GM12878 (cell line): ENCODE measurements around the gene SLA2. TPM values are rescaled to one million over a fixed set of nuclear protein-coding genes. Genes with fewer than 3 reads are reported as not detected.

Experiments used
- ATAC-seq: fragments of 200-7000 bp; cut with Tn5 transposase; 3 replicates; pipeline ENCODE4 v1.9.1; 2020; ENCODE audit warnings: mild to moderate bottlenecking, moderate library complexity
- BruUV-seq: library from RNA; stranded (reverse); fragments of 400-500 nt; replicated peaks from 2 replicates; lab custom pipeline; 2021; lab: Mats Ljungman, UMichigan
- CTCF ChIA-PET: fragments of 300-600 bp; sonication (Branson Sonifier 250); formaldehyde crosslinking; extraction: SDS; loops from one replicate; lab custom pipeline; 2021; ENCODE audit warnings: inconsistent platforms; lab: Yijun Ruan, JAX
- POLR2A ChIA-PET: fragments of 350-600 bp; formaldehyde crosslinking; extraction: SDS; loops from one replicate; lab custom pipeline; 2021; ENCODE audit warnings: inconsistent platforms; lab: Charles Lee
- RAD21 ChIA-PET: fragments of 300-600 bp; sonication (Branson Sonifier 250); formaldehyde crosslinking; loops from one replicate; lab custom pipeline; 2023; ENCODE audit warnings: antibody characterized with exemption; ENCODE audit not compliant: unreplicated experiment; lab: Charles Lee
- SMC1A ChIA-PET: fragments of 300-600 bp; sonication (Branson Sonifier 250); formaldehyde crosslinking; loops from one replicate; lab custom pipeline; 2023; ENCODE audit not compliant: unreplicated experiment, uncharacterized antibody; lab: Charles Lee
- DNase-seq: peaks from one replicate; pipeline ENCODE4 v3.0.0-alpha.2; 2011; ENCODE audit warnings: low read depth, low spot score
- FAIRE-seq: peaks from 3 replicates; lab custom pipeline; 2011; peaks lifted over from hg19 to GRCh38; lab: Jason Lieb, UNC
- H2AFZ ChIP-seq: 2 replicates; pipeline ENCODE4 v1.6.0; 2011; ENCODE audit warnings: low read depth, low read length, control low read depth; ENCODE audit not compliant: control insufficient read depth
- H3K27ac ChIP-seq: 2 replicates; pipeline ENCODE4 v1.5.1; 2011; ENCODE audit warnings: control low read depth; ENCODE audit not compliant: control insufficient read depth, insufficient read depth
- H3K27me3 ChIP-seq, 2 experiments: replicated peaks in 1 of 2; 2 replicates each; pipeline versions ENCODE4 v1.6.0 to v1.6.1; 2011; ENCODE audit warnings: low read length in 1 of 2; ENCODE audit not compliant: control insufficient read depth in 2 of 2, insufficient read depth in 2 of 2
- H3K36me3 ChIP-seq, 2 experiments: 2 replicates each; pipeline ENCODE4 v1.5.1; 2011; ENCODE audit warnings: low read length in 1 of 2; ENCODE audit not compliant: control insufficient read depth in 2 of 2, insufficient read depth in 2 of 2
- H3K4me1 ChIP-seq: 2 replicates; pipeline ENCODE4 v1.6.1; 2011; ENCODE audit warnings: mild to moderate bottlenecking, low read length, moderate library complexity, mixed read lengths; ENCODE audit not compliant: control insufficient read depth, insufficient read depth
- H3K4me2 ChIP-seq: 2 replicates; pipeline ENCODE4 v1.6.0; 2011; ENCODE audit warnings: control low read depth; ENCODE audit not compliant: control insufficient read depth, insufficient read depth
- H3K4me3 ChIP-seq: fragments of 200-600 bp; sonication (generic); 2 replicates; pipeline ENCODE4 v1.5.1; 2016
- H3K79me2 ChIP-seq: 2 replicates; pipeline ENCODE4 v1.6.0; 2011; ENCODE audit warnings: low read length; ENCODE audit not compliant: control insufficient read depth, insufficient read depth
- H3K9ac ChIP-seq: 2 replicates; pipeline ENCODE4 v1.8.0; 2011; ENCODE audit warnings: low read length, control low read depth, mixed read lengths; ENCODE audit not compliant: control insufficient read depth, insufficient read depth
- H3K9me3 ChIP-seq: replicated peaks from 3 replicates; pipeline ENCODE4 v1.5.1; 2011; ENCODE audit warnings: mild to moderate bottlenecking, low read length; ENCODE audit not compliant: control insufficient read depth, insufficient read depth
- H4K20me1 ChIP-seq: 2 replicates; pipeline ENCODE4 v1.6.0; 2011; ENCODE audit not compliant: control insufficient read depth, insufficient read depth
- ATF2 ChIP-seq: IDR thresholded peaks from 2 replicates; pipeline ENCODE4 v1.6.1; 2012; ENCODE audit warnings: low read length, inconsistent platforms
- ATF7 ChIP-seq: fragments of 450-650 bp; IDR thresholded peaks from 2 replicates; pipeline ENCODE4 v1.6.1; 2016; ENCODE audit warnings: low read depth, mild to moderate bottlenecking
- CREM ChIP-seq: IDR thresholded peaks from 2 replicates; pipeline ENCODE4 v1.6.1; 2014; ENCODE audit warnings: antibody characterized with exemption, low read depth
- HCFC1 ChIP-seq: fragments of 150-350 bp; IDR thresholded peaks from 2 replicates; pipeline ENCODE4 v1.6.1; 2014; ENCODE audit warnings: low read length
- JUND ChIP-seq: IDR thresholded peaks from 2 replicates; pipeline ENCODE4 v1.6.1; 2012; ENCODE audit warnings: low read depth, mild to moderate bottlenecking, low read length, improper control_type of control experiment, moderate library complexity
- MTA2 ChIP-seq: fragments of 450-650 bp; IDR thresholded peaks from 2 replicates; pipeline ENCODE4 v1.6.1; 2016; ENCODE audit warnings: low read depth, mild to moderate bottlenecking, moderate library complexity
- MXI1 ChIP-seq: fragments of 150-350 bp; IDR thresholded peaks from 2 replicates; pipeline ENCODE4 v1.6.1; 2011; ENCODE audit warnings: low read depth, mild to moderate bottlenecking, inconsistent platforms, low read length, improper control_type of control experiment
- POU2F2 ChIP-seq: IDR thresholded peaks from 3 replicates; pipeline ENCODE4 v1.6.1; 2011; ENCODE audit warnings: low read depth, mild to moderate bottlenecking, low read length, borderline replicate concordance
- RAD51 ChIP-seq: fragments of 450-650 bp; IDR thresholded peaks from 2 replicates; pipeline ENCODE4 v1.6.1; 2016; ENCODE audit warnings: moderate library complexity, mild to moderate bottlenecking, inconsistent platforms
- STAT3 ChIP-seq: IDR thresholded peaks from 2 replicates; pipeline ENCODE4 v1.6.1; 2011; ENCODE audit warnings: low read depth, low read length, improper control_type of control experiment
- SUZ12 ChIP-seq: fragments of 200-600 bp; sonication (generic); IDR thresholded peaks from one replicate; pipeline ENCODE4 v1.6.1; 2018; ENCODE audit warnings: antibody characterized with exemption, mild to moderate bottlenecking; ENCODE audit not compliant: unreplicated experiment
- TARDBP ChIP-seq: IDR thresholded peaks from 2 replicates; pipeline ENCODE4 v1.6.1; 2016; ENCODE audit warnings: borderline replicate concordance
- YBX1 ChIP-seq: fragments of 450-650 bp; IDR thresholded peaks from 2 replicates; pipeline ENCODE4 v1.6.1; 2016; ENCODE audit warnings: antibody characterized with exemption
- ZBED1 ChIP-seq: IDR thresholded peaks from 2 replicates; pipeline ENCODE4 v1.6.1; 2016; ENCODE audit warnings: borderline replicate concordance
- WGBS: methylation state at CpG from one replicate; pipeline ENCODE4 v1.1.6; 2016; ENCODE audit warnings: low lambda C conversion rate; ENCODE audit not compliant: insufficient replicate concordance, insufficient coverage; ENCODE audit errors: missing lambda C conversion rate; 5-methylcytosine and 5-hydroxymethylcytosine counted together
- in situ Hi-C: fragments of 300-500 bp; cut with MboI; formaldehyde crosslinking; loops from 9 replicates; pipeline ENCODE4 v1.14.3; 2018; ENCODE audit warnings: mixed read lengths
- intact Hi-C: fragments of 100-400 bp; cut with micrococcal nuclease; formaldehyde crosslinking; loops from one replicate; pipeline ENCODE4 v1.14.2; 2022; ENCODE audit not compliant: unreplicated experiment
- polyA plus RNA-seq, 11 experiments: library from polyadenylated mRNA; depleted of rRNA in 4 of 11; unstranded in 6 of 11; stranded (reverse) in 5 of 11; fragments of >200 nt; fragmentation: Nextera tagmentation in 4 of 11; fragmentation: Illumina TruSeq in 1 of 11; extraction: Ambion mirVana in 4 of 11; extraction: Trizol in 1 of 11; gene quantifications; 1 replicate in 1 of 11; 2 replicates in 10 of 11; pipeline versions ENCODE4 v1.2.1 to v1.2.3, GENCODE V29; 2011 to 2016; ENCODE audit warnings: inconsistent platforms in 2 of 11, missing spikeins in 2 of 11, low read depth in 1 of 11
- total RNA-seq, 4 experiments: library from RNA; depleted of rRNA in 3 of 4; stranded (reverse); fragments of >200 nt in 3 of 4; fragmentation: Illumina TruSeq in 1 of 4; extraction: Trizol in 1 of 4; gene quantifications; 2 replicates each; pipeline versions ENCODE4 v1.2.1 to v1.2.3, GENCODE V29; 2013 to 2021
- TF ChIP-seq, protein P1 (sequence below): IDR thresholded peaks from 2 replicates; pipeline ENCODE4 v1.6.1; 2012; ENCODE audit warnings: low read depth, low read length, improper control_type of control experiment
- TF ChIP-seq, protein P2 (sequence below): fragments of 450-650 bp; IDR thresholded peaks from 2 replicates; pipeline ENCODE4 v1.6.1; 2017; ENCODE audit warnings: low read depth, mild to moderate bottlenecking, moderate library complexity
- TF ChIP-seq, protein P3 (sequence below): IDR thresholded peaks from 2 replicates; pipeline ENCODE4 v1.6.1; 2011; ENCODE audit warnings: low read depth, low read length, improper control_type of control experiment, borderline replicate concordance

The SLA2 gene
- total and polyA plus RNA-seq, 10 of the 15 experiments (the other 5 are each of a cell fraction or from before 2014, with no cell fraction given), result 0.29 to 3.3 (median 1.4) TPM

DNA sequence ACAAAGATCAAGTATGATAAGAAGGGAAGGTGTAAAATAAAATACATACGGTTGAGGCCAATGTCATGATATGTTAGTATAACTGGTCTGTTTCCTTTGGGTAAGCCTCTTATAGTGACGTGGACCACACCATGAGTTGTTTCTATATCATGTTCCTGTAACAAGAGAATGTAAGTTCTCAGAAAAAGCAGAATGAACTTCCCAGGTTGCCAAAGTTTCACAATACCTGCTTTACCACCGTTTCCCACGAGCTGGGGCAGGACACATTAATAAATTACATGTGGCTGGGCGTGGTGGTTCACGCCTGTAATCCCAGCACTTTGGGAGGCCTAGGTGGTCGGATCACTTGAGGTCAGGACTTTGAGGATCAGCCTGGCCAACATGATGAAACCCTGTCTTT lies 42.6 kb upstream of the SLA2 start:
- H4K20me1 ChIP-seq, result no peaks in the 10 kb centered on the region
- no peaks in the 10 kb centered on the region for H3K79me2 ChIP-seq
- H3K4me3 ChIP-seq, result no peak overlapping the region
- no peaks in the 10 kb centered on the region for H3K27me3 ChIP-seq
- in situ Hi-C loops (no loop called here), intact Hi-C loops (no loop called here)
- no peaks in the 10 kb centered on the region; a peak in 1 of 4 replicates for H3K36me3 ChIP-seq
- no peaks in the 10 kb centered on the region for H3K4me1 ChIP-seq
- DNase-seq (no peak), ATAC-seq (no peak), FAIRE-seq (no peak)
- WGBS, result 95% methylated on average over 7 of the region's 7 CpGs
- ChIA-PET POLR2A (no interaction called here), RAD21 (interaction anchor here (0.6 kb wide), 2 partner anchors 53 to 101 kb away, joined by 3 read pairs; no protein-coding TSS in a partner anchor), SMC1A (no interaction called here), CTCF (no interaction called here)
- H3K27ac ChIP-seq, result no peak overlapping the region
- no peak overlapping the region for H3K9ac ChIP-seq
- no peak overlapping the region for H3K4me2 ChIP-seq
- H3K9me3 ChIP-seq, result no peaks in the 10 kb centered on the region
- TF ChIP-seq, protein P1, sequence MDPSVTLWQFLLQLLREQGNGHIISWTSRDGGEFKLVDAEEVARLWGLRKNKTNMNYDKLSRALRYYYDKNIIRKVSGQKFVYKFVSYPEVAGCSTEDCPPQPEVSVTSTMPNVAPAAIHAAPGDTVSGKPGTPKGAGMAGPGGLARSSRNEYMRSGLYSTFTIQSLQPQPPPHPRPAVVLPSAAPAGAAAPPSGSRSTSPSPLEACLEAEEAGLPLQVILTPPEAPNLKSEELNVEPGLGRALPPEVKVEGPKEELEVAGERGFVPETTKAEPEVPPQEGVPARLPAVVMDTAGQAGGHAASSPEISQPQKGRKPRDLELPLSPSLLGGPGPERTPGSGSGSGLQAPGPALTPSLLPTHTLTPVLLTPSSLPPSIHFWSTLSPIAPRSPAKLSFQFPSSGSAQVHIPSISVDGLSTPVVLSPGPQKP, result no peak
- TF ChIP-seq YBX1 (no peak), RAD51 (no peak), CREM (no peak), ZBED1 (no peak), STAT3 (no peak), TARDBP (no peak), MTA2 (no peak), MXI1 (no peak), POU2F2 (no peak), ATF2 (no peak), SUZ12 (no peak), ATF7 (no peak), JUND (no peak), HCFC1 (no peak)
- TF ChIP-seq, protein P2, sequence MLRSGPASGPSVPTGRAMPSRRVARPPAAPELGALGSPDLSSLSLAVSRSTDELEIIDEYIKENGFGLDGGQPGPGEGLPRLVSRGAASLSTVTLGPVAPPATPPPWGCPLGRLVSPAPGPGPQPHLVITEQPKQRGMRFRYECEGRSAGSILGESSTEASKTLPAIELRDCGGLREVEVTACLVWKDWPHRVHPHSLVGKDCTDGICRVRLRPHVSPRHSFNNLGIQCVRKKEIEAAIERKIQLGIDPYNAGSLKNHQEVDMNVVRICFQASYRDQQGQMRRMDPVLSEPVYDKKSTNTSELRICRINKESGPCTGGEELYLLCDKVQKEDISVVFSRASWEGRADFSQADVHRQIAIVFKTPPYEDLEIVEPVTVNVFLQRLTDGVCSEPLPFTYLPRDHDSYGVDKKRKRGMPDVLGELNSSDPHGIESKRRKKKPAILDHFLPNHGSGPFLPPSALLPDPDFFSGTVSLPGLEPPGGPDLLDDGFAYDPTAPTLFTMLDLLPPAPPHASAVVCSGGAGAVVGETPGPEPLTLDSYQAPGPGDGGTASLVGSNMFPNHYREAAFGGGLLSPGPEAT, result no peak
- TF ChIP-seq, protein P3, sequence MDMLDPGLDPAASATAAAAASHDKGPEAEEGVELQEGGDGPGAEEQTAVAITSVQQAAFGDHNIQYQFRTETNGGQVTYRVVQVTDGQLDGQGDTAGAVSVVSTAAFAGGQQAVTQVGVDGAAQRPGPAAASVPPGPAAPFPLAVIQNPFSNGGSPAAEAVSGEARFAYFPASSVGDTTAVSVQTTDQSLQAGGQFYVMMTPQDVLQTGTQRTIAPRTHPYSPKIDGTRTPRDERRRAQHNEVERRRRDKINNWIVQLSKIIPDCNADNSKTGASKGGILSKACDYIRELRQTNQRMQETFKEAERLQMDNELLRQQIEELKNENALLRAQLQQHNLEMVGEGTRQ, result no peak
- no TSS peak for BruUV-seq
- no peak overlapping the region for H2AFZ ChIP-seq
